NCI-H2107 treated with DMSO at 0.1 percent for 48 hours (cell line): Measurements from ENCODE around the gene VPS18.
"Not testable (repeated sequence)": the region's sequence is repeated elsewhere in the genome, so short reads cannot be mapped to it uniquely, and the experiment has no call there.

Experiments
- DNase-seq: peaks from one replicate; lab custom pipeline; 2025; ENCODE audit not compliant: unreplicated experiment; lab: John Stamatoyannopoulos, UW

VPS18 gene, protein sequence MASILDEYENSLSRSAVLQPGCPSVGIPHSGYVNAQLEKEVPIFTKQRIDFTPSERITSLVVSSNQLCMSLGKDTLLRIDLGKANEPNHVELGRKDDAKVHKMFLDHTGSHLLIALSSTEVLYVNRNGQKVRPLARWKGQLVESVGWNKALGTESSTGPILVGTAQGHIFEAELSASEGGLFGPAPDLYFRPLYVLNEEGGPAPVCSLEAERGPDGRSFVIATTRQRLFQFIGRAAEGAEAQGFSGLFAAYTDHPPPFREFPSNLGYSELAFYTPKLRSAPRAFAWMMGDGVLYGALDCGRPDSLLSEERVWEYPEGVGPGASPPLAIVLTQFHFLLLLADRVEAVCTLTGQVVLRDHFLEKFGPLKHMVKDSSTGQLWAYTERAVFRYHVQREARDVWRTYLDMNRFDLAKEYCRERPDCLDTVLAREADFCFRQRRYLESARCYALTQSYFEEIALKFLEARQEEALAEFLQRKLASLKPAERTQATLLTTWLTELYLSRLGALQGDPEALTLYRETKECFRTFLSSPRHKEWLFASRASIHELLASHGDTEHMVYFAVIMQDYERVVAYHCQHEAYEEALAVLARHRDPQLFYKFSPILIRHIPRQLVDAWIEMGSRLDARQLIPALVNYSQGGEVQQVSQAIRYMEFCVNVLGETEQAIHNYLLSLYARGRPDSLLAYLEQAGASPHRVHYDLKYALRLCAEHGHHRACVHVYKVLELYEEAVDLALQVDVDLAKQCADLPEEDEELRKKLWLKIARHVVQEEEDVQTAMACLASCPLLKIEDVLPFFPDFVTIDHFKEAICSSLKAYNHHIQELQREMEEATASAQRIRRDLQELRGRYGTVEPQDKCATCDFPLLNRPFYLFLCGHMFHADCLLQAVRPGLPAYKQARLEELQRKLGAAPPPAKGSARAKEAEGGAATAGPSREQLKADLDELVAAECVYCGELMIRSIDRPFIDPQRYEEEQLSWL

DNA sequence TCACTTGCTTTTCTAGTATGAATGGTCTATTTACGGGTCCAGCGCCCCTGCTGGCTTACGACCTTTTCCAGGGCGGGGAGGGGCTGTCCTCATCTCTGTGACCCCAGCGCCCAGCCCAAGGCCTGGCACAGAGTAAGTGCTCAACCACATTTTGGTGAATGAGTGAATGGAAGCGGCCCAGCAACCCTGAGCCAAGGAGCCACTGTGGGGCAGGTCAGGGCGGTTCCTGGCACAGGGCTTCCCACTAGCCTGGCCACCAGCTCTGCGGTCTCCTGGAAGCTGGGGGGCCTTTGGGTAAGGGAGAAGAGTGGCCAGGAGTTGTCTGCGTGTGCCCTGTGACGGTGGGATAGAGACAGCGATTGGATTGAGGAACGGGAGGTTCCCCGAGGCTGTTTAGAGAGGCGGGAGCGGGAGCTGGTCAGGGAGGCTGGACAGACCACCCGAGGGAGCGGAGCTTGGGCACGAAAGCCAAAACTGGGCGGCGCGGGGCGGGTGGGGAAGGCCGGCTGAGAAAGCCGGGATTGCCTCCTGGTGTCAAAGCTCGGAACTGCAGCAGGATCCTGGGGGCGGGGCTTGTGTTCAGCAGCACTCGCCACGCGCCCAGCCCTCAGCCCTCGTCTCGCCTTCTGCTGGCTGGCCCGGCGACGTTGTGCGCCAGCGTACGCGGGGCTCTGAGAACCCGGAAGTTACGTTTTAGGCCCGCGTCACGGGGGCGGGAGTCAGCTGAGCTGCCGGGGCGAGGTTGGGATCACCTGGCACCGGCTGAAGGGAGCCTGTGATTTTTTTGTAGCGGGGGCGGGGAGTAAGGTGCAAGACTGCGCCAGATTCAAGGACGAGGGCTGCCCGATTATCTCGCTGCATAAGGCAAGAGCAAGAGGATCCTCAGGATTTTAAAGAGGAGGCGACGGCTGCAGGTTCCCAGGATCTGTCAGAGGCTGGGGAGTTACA is at the start of gene VPS18:
TSS of gene VPS18 (plus strand) at position 718 of the 948 bp plus-strand sequence. CDS start 319 bp downstream, outside the sequence.
- peak; percentile 82 for DNase-seq

DNA sequence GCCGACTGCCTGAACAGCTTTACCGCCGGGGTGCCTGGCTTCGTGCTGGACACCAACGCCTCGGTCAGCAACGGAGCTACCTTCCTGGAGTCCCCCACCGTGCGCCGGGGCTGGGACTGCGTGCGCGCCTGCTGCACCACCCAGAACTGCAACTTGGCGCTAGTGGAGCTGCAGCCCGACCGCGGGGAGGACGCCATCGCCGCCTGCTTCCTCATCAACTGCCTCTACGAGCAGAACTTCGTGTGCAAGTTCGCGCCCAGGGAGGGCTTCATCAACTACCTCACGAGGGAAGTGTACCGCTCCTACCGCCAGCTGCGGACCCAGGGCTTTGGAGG is 49.6 kb upstream of the VPS18 start:
- DNase-seq, result no peak

DNA sequence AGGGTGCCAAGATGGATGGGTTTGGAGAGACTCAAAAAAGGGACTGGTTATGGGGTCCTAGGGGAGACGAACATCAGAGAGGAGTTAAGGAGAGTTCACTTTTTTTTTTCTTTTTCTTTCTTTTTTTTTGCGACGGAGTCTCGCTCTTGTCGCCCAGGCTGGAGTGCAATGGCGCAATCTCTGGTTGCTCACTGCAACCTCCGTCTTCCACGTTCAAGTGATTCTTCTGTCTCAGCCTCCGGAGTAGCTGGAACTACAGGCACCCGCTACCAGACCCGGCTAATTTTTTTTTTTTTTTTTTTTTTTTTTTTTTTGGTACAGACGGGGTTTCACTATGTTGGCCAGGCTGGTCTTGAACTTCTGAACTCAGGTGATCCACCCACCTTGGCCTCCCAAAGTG is 49.2 kb upstream of the VPS18 start:
- DNase-seq, result no peak

DNA sequence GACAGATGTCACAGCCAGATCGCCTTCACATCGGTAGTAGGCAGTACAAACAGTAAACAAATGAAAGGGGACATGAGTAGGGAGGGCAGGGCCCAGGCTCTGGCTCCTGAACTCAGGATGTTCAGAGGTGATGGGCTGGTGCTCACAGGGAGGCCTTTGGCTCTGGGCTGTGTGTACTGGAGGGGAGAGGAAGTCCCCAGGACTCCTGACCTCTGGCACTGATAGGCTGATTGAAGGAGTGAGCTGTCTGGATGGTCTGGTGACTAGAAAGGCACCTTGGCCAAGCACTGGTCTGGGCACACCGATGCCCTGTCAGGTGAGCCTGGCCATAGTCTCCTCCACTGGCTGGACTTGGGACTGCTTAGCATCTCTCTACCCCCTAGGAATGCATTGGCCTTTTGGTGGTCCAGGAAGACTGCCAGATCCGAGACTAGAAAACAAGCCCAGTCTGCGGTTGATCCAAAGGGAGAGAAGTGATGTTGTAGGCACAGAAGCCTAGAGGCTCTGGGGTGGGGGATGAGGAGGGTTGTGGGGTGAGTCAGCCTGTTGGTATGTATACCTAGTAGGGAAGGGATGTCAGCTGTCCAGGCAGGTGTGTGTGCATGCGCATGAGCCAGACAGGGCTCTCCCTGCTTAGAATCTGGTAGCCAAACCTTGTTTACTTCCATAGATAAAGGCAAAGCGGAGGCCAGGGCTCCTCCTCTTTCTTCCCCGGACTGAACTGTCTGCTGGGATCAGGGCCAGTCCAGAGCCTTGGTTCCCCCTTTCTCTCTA is 48.6 kb upstream of the VPS18 start:
- DNase-seq, result peak; percentile 23

DNA sequence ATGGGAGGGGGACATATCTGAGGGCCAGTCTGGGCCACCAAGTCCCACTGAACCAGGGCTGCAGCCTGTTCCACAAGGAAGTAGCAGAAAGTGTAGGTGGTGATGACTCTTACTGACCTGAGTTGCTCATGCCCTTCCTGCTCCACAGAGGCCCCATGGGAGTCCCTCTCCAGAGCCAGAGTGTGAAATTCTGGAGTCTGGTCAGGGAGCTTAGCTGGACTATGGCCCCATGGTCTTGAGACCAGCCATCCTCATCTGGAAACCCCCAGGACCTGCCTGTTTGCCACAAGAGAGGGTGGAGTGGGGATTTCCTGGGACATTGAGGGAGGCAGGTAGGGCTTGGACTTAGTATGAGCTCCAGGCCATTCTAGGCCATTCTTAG is 47.4 kb upstream of the VPS18 start:
- no peak for DNase-seq

DNA sequence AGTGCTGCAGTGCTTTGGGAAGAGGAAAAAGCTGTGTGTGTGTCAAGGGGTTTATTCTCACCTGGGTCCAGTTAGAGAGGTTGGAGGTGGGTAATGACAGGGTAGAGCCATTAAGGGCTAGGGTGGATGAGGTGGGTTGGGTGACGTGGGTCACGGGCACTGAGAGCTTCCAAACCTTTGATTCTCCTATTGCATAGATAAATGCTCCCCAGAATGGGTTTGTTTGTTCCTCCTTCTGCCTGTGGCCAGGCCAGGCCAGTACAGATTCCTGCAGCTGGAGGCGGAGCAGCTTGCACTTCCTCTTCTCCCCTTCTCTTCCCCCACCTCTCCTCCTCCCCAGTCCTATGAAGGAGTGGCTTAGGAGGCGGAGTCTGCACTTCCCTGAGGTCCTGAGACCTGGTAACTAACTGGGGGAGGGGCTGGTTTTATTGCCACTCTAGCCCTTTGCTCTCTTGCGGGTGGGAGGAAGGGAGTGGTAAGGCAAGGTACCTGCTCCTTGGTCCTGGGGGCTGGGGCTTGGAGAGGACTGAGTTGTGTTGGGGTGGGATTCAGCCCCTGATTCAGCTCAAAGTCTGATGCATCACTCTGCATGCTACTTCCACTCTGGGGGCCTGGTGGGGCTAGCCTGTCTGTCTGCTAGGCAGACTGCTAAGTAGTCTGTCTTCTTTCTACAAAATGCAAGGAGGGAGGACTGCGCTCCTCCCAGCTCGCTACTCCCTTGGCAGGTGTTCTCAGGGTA is 46.9 kb upstream of the VPS18 start:
- no peak for DNase-seq

DNA sequence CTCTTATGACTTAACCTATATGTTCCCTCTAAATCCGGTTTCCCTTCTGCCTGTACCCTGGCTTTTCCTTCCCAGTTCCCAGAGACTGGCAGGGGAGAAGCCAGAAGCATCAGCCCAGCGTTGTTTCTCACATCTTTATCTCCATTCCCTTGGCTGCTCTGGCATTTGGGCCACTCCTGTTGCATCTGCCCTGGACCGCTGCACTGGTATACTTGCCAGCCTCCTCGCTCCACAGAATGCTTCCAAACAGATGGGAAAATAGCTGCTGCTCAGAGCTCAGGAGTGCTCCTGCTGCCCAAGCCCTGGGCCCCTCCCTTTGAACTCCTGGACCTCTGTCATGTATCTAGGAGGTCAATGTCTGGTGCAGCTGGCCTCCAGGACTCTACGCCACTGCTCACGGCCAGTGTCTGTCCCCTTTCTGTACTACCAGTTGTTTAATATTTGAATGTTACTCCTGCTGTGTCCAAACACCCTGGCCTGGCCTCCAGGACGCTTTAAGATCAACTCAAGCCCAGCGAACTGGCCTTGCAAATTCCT is 43.6 kb upstream of the VPS18 start:
- DNase-seq, result no peak

DNA sequence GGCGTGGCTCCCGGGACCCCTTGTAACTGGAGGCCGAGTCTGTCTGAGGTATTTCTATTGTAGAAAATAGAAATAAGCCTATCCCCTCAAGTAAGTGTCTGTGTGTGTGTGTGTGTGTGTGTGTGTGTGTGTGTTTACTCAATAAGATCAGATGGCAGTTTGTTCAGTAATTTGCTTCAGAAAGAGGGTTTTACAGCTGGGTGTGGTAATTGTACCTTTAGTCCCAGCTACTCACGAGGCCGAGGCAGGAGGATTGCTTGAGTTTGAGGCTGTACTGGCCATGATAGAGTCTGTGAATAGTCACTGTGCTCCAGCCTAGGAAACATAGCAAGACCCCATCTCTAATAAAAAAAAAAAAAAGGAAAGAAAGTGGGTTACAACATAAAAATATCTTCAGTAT is 41.7 kb upstream of the VPS18 start:
- DNase-seq, result no peak

DNA sequence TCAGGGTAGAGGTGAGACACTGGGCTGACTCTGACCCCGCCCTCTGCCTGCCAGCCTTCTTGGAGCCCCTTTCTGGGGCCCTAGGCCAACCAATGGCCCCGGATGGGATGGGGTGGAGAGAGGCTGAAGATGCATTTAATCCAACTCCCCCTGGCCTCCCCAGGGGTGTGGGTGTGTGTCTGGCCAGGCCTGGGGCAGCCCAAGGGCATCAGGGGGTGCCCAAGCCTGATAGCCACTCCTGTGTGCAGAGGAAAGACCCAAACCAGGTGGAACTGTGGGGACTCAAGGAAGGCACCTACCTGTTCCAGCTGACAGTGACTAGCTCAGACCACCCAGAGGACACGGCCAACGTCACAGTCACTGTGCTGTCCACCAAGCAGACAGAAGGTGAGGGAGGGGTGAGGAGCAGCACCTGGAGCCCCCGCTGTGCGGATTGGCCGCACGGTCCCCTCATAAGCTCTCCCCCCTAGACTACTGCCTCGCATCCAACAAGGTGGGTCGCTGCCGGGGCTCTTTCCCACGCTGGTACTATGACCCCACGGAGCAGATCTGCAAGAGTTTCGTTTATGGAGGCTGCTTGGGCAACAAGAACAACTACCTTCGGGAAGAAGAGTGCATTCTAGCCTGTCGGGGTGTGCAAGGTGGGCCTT is 40.9 kb upstream of the VPS18 start:
- DNase-seq, result no peak

DNA sequence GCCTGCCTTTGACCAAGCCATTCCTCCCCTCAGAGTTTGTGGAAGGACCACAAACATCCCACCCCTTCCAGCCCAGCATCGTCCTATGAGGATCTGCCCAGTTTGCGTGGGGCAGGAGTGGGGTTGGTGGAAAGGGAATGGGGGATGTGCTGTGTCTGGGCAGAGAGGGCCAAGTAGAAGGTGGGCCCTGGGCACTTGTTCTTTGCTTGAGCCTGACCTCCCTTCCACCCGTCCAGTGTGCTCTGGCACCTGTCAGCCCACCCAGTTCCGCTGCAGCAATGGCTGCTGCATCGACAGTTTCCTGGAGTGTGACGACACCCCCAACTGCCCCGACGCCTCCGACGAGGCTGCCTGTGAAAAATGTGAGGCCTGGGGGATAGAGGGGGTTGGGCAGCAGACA is 40.1 kb upstream of the VPS18 start:
- no peak for DNase-seq

DNA sequence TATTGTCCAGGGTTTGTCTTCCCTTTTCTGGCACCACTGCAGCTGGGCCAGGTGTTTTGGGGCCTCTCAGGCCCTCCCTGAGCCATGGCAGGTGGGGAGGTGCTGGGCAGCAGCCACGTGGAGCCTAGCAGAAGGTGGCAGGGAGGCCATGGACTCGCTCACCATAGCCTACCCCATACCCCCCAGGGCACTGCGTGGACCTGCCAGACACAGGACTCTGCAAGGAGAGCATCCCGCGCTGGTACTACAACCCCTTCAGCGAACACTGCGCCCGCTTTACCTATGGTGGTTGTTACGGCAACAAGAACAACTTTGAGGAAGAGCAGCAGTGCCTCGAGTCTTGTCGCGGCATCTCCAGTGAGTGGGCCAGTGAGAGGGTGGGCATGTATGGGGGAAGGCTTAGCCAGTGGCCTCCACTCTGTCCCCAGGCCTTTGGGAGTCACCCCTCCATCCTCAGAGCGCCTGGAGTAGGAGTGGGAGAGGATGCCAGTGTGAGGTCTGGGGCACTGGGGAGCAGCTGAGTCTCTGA is 38.5 kb upstream of the VPS18 start:
- DNase-seq, result no peak

DNA sequence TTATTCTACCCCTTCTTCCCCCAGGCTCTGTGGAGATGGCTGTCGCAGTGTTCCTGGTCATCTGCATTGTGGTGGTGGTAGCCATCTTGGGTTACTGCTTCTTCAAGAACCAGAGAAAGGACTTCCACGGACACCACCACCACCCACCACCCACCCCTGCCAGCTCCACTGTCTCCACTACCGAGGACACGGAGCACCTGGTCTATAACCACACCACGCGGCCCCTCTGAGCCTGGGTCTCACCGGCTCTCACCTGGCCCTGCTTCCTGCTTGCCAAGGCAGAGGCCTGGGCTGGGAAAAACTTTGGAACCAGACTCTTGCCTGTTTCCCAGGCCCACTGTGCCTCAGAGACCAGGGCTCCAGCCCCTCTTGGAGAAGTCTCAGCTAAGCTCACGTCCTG is 37.5 kb upstream of the VPS18 start:
- no peak for DNase-seq

DNA sequence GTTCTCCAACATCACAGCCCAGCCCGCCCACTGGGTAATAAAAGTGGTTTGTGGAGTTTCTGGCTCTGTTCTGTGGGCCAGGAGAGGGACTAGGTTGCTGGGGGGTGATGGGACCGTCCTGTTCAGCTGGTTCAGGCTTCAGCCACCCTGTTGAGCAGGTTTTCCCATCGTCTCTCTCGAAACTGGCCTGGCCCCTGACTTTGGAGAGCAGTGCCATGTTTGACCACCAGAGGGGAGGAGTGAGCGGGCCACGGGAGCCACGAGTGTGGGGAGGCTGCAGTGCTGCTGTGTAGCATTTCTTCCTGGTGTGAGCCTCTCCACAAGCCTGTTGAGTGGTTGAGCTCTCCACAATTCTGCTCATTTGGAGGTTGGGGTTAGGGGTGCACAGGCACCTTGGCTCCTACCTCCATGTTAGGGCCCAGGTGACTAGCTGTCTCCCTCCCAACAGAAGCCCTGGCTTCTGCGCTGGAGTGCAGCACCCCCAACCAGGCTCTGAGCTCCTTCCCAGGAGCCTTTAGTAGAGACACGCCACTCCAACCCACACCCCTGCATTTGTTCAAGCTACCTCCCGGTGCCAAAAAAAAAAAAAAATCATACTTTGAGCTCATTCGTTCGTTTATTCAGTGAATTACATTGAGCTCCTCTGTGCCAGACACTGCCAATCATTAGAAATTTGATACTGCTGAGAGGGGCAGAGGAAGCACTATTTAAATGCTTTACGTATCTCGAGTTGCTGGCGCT is 36.5 kb upstream of the VPS18 start:
- DNase-seq, result peak; percentile 46

DNA sequence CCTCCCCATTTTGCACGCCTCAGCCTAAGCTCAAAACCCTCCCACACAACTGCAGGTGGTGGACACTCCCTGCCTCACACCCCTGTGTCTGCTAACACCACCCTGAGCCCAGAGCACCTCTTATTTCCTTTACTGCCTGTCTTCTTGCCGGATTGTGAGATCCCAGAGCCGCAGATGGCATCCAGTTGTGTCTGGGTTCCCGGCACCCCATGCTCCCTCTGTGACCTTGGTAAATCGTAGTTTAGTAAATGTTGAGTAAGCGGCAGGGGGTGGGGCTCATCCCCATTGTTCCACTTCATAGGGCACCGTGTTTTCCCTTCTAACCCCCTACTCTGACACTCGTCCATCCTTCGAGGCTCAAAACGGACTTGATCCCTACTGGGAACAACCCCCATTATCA is 35.5 kb upstream of the VPS18 start:
- DNase-seq, result no peak

DNA sequence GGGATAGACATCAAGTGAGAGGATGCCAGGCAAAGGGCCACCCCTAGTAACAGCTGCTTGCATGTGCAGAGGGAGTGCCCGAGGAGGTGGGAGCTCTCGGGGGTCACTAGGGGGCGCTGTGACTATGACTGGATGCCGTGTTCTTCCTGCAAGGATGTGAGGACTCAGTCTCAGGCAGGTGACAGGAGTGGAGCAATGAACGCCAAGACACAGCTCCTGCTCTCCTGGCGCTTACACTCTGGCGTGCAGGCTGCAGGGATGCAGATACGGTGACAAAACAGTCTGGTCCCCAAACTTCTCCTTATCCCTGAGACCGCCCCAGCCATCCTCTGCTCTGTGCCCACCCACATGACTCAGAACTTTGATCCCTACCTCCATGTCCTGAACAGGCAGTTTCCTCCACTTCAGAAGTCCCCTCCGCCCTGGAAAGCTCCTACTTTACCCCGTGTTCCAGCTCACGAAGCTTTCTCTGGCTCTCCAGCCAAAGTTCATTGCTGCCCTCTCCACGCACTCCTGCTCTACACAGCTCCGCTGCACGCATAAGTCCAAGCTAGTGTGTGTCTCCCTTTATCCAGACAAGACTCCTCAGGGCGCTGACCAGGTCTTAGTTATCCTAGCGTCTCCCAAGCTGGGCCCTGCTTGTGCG is 34.9 kb upstream of the VPS18 start:
- no peak for DNase-seq

DNA sequence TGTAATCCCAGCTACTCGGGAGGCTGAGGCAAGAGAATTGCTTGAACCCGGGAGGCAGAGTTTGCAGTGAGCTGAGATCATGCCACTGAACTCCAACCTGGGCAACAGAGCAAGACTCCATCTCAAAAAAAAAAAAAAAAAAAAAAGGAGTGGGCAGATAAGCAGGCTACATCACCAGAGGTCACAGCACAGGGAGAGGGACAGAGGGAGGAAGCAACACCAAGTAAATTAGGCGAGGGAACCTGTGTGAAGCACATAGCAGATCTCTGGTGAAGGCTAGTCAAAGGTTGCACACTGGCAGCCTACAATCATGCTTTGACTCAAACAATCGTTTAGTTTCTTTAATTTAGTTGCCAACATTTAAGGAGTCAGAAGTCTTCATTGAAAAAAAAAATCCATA is 33.1 kb upstream of the VPS18 start:
- DNase-seq, result not testable (repeated sequence)

DNA sequence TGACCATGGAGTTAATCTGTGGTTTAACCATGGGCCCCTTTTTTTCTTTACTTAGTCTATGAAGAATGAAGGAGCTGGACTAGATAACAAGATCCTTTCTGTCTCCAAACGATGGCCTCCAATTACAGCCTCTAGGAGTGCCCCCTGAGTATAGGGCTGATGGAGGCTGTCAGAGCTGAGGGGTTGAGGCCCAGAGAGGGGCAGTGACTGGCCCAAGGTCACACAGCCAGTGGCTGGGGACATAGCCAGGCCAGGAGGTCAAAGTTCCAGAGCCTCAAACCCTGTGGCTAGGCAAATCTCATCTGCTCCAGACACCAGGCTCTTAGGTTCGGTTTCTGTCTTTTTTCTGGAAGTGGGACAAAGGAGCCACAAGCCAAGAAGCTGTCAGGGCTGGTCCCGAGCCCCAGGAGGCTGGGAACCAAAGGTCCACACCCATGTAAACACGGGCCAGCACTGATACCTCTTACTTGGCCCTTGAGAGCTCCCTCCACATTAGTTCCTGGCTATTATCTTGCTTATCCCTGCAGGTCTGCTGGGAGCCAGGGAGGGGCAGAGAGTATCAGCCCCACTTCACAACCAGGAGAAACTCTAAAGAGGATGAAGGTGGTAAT is 30.5 kb upstream of the VPS18 start:
- DNase-seq, result no peak
